ENCODE results near the gene STAT3. TPM values are rescaled to one million over a fixed set of nuclear protein-coding genes. Genes with fewer than 3 reads are reported as not detected.

The STAT3 gene
- total and polyA plus RNA-seq, 2 of the 13 experiments (the other 11 are each of a cell fraction or from before 2014, with no cell fraction given): 61.8 to 62.4 TPM

DNA sequence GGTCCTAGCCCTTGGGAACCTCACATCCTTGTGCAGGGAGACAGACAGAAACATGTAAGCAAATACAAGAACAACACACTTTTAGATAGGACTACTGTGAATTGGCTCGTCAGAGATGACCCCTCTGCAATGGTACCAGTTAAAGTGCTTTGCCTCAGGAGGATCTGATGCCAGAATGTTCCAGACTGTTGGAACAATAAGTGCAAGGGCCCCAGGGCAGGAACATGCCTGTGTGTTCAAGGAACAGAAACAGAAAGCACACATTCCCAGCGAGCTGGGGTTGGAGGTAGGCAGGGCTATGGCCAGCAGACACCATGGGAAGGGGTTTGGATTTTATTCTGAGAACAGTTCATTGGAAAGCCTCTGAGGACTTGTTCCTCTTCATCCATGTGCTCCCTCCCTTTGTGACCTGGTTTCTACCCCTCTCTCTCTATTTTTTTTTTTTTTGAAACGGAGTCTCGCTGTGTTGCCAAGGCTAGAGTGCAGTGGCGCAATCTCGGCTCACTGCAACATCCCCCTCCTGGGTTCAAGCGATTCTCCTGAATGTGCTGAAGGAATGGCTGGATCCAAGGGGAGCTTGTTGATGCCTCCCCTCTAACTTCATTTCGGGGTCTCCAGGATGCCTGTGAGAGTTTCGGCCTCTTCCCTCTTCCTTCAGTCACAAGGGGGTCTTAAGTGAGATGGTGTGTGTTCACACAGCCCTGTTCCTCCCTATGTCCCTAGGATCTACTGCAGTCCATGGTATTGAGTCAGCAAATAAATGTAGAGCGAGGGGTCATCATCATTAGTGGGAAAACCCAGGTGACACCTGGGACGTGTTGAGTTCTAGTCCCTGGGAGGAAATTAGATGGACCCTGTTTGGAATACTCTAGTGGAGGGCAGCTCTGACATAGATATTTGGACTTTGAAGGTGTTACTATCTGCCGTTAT is 93.5 kb downstream of the STAT3 start:
- Histone ChIP-seq H3K36me3 (replicated peaks in 1 of 2; ENCODE audit: control insufficient read depth in 1 of 2, insufficient read depth in 2 of 2, low read length in 2 of 2) (no peaks in the 10 kb centered on the region), H3K4me1 (ENCODE audit: insufficient read depth, low read length) (peaks cover 10% of the 10 kb centered on the region), H3K27ac (ENCODE audit: extremely low read length, insufficient read depth, low read length) (no peak overlapping the region), H3K9me3 (ENCODE audit: low read length) (no peaks in the 10 kb centered on the region), H2AFZ (ENCODE audit: low read length) (no peak overlapping the region), H3K9ac (ENCODE audit: insufficient read depth, low read depth, low read length) (no peak overlapping the region), H3K4me2 (ENCODE audit: low read depth, low read length) (peak overlapping the region; percentile 34), H4K20me1 (ENCODE audit: insufficient read depth, low read length) (no peaks in the 10 kb centered on the region), H3K79me2 (ENCODE audit: insufficient read depth, low read length) (no peaks in the 10 kb centered on the region), H3K4me3 (replicated peaks in 1 of 3; ENCODE audit: insufficient read depth in 1 of 3, low read depth in 2 of 3, low read length in 3 of 3) (0 out of 6 replicates have a peak overlapping the region, but pooled peaks of 1 of the 3 experiments have one; percentile 17), H3K27me3 (ENCODE audit: control insufficient read depth in 1 of 2, insufficient read depth in 2 of 2, low read length in 2 of 2) (no peaks in the 10 kb centered on the region)
- ChIA-PET POLR2A (interaction anchor here (1.0 to 1.2 kb wide), 3 partner anchors 14 to 18 kb away, joined by 3 to 4 read pairs (median 4); no protein-coding TSS in a partner anchor), CTCF (ENCODE audit: low intra/inter-chr PET ratio, low total read pairs) (no interaction called here)
- in situ Hi-C loops (cut with HindIII; ENCODE audit: extremely low pct_ligation_motif_present, low pct_unique_long_range_greater_than_20kb) (no loop called here), intact Hi-C loops (cut with micrococcal nuclease; ENCODE audit: unreplicated experiment) (no loop called here)
- 47% methylated on average over 12 of the region's 12 CpGs for WGBS (ENCODE audit: low lambda C conversion rate)
- BruUV-seq (replicated peaks): no TSS peak
- peak; percentile 49 for ATAC-seq
- no peak for FAIRE-seq
- peak; percentile 78; the same call in 1 of the 2 replicates for TF ChIP-seq ZNF121 (CRISPR knock-in tag; IDR thresholded peaks at IDR 0.05)
- no peak for TF ChIP-seq ZNF30 (CRISPR knock-in tag; IDR thresholded peaks at IDR 0.05)
- TF ChIP-seq CC2D1A (CRISPR knock-in tag; IDR thresholded peaks at IDR 0.05): no peak
- 0 out of 2 replicates have a peak, but pooled peaks have one; percentile 17 for TF ChIP-seq HES4 (CRISPR knock-in tag; IDR thresholded peaks at IDR 0.05; ENCODE audit: borderline replicate concordance)
- TF ChIP-seq MAFK (conservative IDR thresholded peaks at IDR 0.05 in 1 of 2, IDR thresholded peaks at IDR 0.05 in 1 of 2; ENCODE audit: low read length in 2 of 2): peak in 1 of 2 experiments; percentile 55; a peak in 1 of 4 replicates
- peak; percentile 68 for TF ChIP-seq CEBPB (IDR thresholded peaks at IDR 0.05; ENCODE audit: borderline replicate concordance, low read depth, low read length)
- TF ChIP-seq, protein P1, sequence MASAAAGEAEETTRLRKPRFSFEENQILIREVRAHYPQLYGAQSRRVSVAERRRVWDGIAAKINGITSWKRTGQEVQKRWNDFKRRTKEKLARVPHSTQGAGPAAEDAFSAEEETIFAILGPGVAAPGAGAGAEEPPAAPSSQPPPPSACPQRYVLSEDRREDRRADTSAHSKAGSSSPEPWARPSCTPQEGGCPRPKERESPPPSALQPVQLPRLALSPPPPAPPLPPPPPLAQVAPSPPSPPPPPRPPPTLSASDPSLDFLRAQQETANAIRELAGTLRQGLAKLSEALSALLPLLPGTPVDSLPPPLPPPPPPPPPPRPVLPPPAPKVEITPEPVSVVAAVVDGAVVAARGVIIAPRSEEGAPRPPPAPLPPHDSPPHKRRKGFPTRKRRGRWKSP (CRISPR knock-in tag; IDR thresholded peaks at IDR 0.05): no peak
- peak; percentile 63 for TF ChIP-seq CEBPG (CRISPR knock-in tag; IDR thresholded peaks at IDR 0.05)
- no peak for DNase-seq (ENCODE audit: low spot score)
